ENCODE measurements around the gene MR1. TPM values are rescaled to one million over a fixed set of nuclear protein-coding genes. Genes with fewer than 3 reads are reported as not detected.

MR1 gene
- total and polyA plus RNA-seq, 11 donors, result 0.65 to 21.0 (median 3.5) TPM

GRCh38 chr1:181094416-181095212, 60.8 kb downstream of the MR1 start:
- 15 to 25% (median 19%) methylated on average over 7 of the region's 7 CpGs for WGBS, 4 donors
- H3K36me3 ChIP-seq, result peaks cover 0 to 15% (median 4%) of the 10 kb centered on the region in 9 donors
- ATAC-seq (peak; percentile 43 to 73 (median 59)), DNase-seq (peak in 4 of 5 donors; percentile 54 to 76 (median 65))
- intact Hi-C loops (cut with DNase I), result no loop called here
- peaks cover 20 to 87% (median 70%) of the 10 kb centered on the region in 12 donors for H3K4me1 ChIP-seq
- H3K27me3 ChIP-seq, result no peaks in the 10 kb centered on the region
- H3K4me3 ChIP-seq, result peak overlapping the region in 3 of 12 donors; percentile 4 to 11 (median 11)
- no peak for TF ChIP-seq POLR2A (IDR thresholded peaks at IDR 0.05)
- no peak for TF ChIP-seq CTCF (IDR thresholded peaks at IDR 0.05)
- H3K9me3 ChIP-seq, result no peaks in the 10 kb centered on the region
- peak overlapping the region in 11 of 12 donors; percentile 41 to 73 (median 62) for H3K27ac ChIP-seq

- H3K4me3 ChIP-seq, result no peak overlapping the region
- H3K36me3 ChIP-seq, result peaks cover 0 to 15% (median 4%) of the 10 kb centered on the region in 9 donors
- ATAC-seq (no peak), DNase-seq (no peak)
- H3K27ac ChIP-seq, result peak overlapping the region in 11 of 12 donors; percentile 12 to 73 (median 60)
- no peaks in the 10 kb centered on the region for H3K9me3 ChIP-seq
- WGBS, 4 donors, result 72 to 86% (median 77%) methylated on average over 8 of the region's 8 CpGs
- intact Hi-C loops (cut with DNase I), result no loop called here
- H3K4me1 ChIP-seq, result peaks cover 20 to 94% (median 74%) of the 10 kb centered on the region in 12 donors
- TF ChIP-seq POLR2A (IDR thresholded peaks at IDR 0.05) (no peak), CTCF (IDR thresholded peaks at IDR 0.05) (no peak)
- no peaks in the 10 kb centered on the region for H3K27me3 ChIP-seq
Measured at GRCh38 chr1:181095260-181095659, 61.5 kb downstream of the MR1 start.

DNA sequence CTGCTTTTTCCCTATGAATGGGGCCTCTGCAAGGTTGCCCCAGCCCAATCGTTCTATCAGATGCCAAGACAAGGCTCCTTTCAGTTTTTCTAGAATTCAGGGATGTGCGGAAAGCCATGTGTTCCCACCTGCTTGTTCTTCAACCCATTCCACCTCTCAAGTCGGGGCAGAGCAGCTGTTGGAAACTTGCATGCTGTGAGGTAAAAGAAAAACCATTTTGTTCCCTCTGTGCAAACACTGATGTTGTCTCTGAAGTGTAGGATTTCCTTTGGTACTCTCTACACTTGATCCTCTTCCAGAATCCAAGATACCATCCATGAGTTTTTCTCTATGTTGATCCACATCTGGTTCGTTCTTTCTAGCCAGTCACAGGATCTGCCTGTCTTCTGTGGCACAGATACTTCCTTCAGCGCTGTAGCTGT, 62.0 kb downstream of the MR1 start:
- WGBS, 4 donors, result 56 to 66% (median 64%) methylated on average over 5 of the region's 5 CpGs
- TF ChIP-seq CTCF (IDR thresholded peaks at IDR 0.05) (no peak), POLR2A (IDR thresholded peaks at IDR 0.05) (no peak)
- H3K4me1 ChIP-seq, result peaks cover 20 to 95% (median 76%) of the 10 kb centered on the region in 12 donors
- H3K4me3 ChIP-seq, result peak overlapping the region in 1 of 12 donors; percentile 1
- no peaks in the 10 kb centered on the region for H3K9me3 ChIP-seq
- DNase-seq (no peak), ATAC-seq (no peak)
- peak overlapping the region in 11 of 12 donors; percentile 3 to 73 (median 54) for H3K27ac ChIP-seq
- H3K36me3 ChIP-seq, result peaks cover 0 to 15% (median 4%) of the 10 kb centered on the region in 9 donors
- intact Hi-C loops (cut with DNase I), result no loop called here
- H3K27me3 ChIP-seq, result no peaks in the 10 kb centered on the region

DNA sequence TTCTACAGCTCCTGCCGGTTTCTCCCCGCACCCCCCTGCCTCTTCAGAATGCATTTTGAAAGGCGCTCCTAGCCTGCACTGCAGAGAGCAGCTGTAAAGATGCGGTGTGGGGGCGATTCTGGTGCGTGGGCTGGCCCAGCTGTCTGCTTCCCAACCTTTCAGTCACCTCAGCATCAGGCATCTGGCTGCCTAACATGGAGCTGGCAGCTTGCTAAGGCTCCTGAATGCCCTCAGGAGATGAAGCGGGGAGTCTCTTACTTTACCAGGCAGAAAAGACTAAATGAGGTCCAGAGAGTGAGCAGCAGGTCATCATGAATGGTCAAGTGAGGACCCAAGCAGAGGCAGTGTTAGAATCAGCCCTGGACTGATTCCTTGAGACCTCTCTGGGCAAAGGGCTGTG, 63.5 kb downstream of the MR1 start:
- intact Hi-C loops (cut with DNase I), result no loop called here
- no peak for DNase-seq
- no peak for TF ChIP-seq CTCF (IDR thresholded peaks at IDR 0.05)
- TF ChIP-seq POLR2A (IDR thresholded peaks at IDR 0.05), result no peak

More for the DNA sequence above, 63.5 kb downstream of the MR1 start:
- ATAC-seq, result peak in 1 of 4 donors; percentile 38
- WGBS, 4 donors, result 77 to 89% (median 83%) methylated on average over 7 of the region's 7 CpGs
- H3K4me3 ChIP-seq, result no peak overlapping the region
- H3K9me3 ChIP-seq, result no peaks in the 10 kb centered on the region
- peaks cover 0 to 8% (median 4%) of the 10 kb centered on the region in 9 donors for H3K36me3 ChIP-seq
- H3K27ac ChIP-seq, result peak overlapping the region in 4 of 12 donors; percentile 41 to 73 (median 63)
- no peaks in the 10 kb centered on the region for H3K27me3 ChIP-seq
- peaks cover 14 to 85% (median 68%) of the 10 kb centered on the region in 12 donors for H3K4me1 ChIP-seq

All from heart left ventricle (tissue), 16 donors.